ENCODE measurements around the gene ZNF35. TPM values are rescaled to one million over a fixed set of nuclear protein-coding genes. Genes with fewer than 3 reads are reported as not detected.
A peak's percentile ranks its signal among the peaks of the same experiment; 100 is the strongest.

The ZNF35 gene
- total and polyA plus RNA-seq, 2 of the 8 experiments (the other 6 are each of a cell fraction or from before 2014, with no cell fraction given) = 2.9 to 20.0 TPM

DNA sequence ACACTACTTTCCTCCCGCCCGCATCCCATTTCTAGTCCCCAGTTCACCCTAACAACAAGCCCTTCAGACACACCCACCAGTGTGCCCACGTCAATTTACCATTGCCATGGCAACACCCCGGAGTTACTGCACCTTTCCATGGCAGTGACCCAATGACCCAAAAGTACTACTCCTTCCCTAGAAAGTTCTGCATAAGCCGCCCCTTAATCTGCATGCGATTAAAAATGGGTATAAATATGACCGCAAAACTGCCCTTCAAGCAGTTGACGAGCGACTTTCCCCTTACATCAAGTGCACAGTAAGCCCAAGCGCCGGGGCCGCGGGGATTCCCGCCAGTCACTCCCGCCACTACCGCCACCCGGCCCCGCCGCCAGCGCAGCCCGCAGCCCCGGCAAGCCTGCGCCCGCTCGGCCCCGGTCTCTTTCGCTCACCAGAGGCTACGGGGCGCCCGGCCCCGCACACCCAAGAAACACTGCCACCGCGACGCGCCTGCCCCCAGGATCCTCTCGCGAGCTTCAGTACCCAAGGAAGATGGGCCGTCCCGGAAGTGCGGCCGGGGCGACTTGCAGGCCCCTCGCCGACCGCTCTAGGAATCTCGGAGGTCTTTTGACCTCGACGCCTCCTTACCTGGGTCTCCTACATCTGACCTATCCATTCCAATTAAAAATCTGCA lies 36.7 kb downstream of the ZNF35 start:
- no peak for FAIRE-seq
- H4K20me1 ChIP-seq (replicated peaks in 1 of 2; ENCODE audit: control insufficient read depth in 1 of 2, insufficient read depth in 2 of 2, low read length in 2 of 2) = no peaks in the 10 kb centered on the region
- DNase-seq (ENCODE audit: low read depth in 1 of 2, low spot score in 2 of 2) = peak in 1 of 2 experiments; percentile 78
- 93% methylated on average over 44 of the region's 48 CpGs; no CpG with 5 or more reads in 1 of the 2 experiments for WGBS, 2 experiments (ENCODE audit: extremely low coverage in 1 of 2, insufficient coverage in 1 of 2, insufficient read length in 1 of 2, insufficient replicate concordance in 2 of 2, low coverage in 1 of 2, low lambda C conversion rate in 2 of 2, missing lambda C conversion rate in 1 of 2)
- no peak overlapping the region for H4K5ac ChIP-seq (ENCODE audit: insufficient read length, low read depth, low read length)
- H3K9ac ChIP-seq (replicated peaks in 1 of 4; ENCODE audit: extremely low read depth in 1 of 4, low read depth in 3 of 4, low read length in 3 of 4) = no peak overlapping the region
- H3K9me3 ChIP-seq (ENCODE audit: insufficient read depth in 2 of 2, low read depth in 1 of 2, low read length in 1 of 2) = peaks cover 31 to 67% of the 10 kb centered on the region in 2 experiments
- H2AFZ ChIP-seq (ENCODE audit: low read length) = no peak overlapping the region
- CTCF ChIA-PET (ENCODE audit: partially characterized antibody) = no interaction called here
- no peak overlapping the region for H3K56ac ChIP-seq (replicated peaks; ENCODE audit: insufficient read length, low read depth, low read length)
- no peaks in the 10 kb centered on the region for H3K4me1 ChIP-seq (replicated peaks in 1 of 4; ENCODE audit: control insufficient read depth in 3 of 4, insufficient read depth in 4 of 4, low read length in 3 of 4)
- H4K91ac ChIP-seq (replicated peaks; ENCODE audit: insufficient read length, low read length) = no peak overlapping the region
- H3K27me3 ChIP-seq (replicated peaks in 1 of 4; ENCODE audit: control insufficient read depth in 3 of 4, extremely low read depth in 1 of 4, insufficient read depth in 3 of 4, low read length in 3 of 4) = no peaks in the 10 kb centered on the region; a peak in 2 of 7 replicates
- peak overlapping the region in 1 of 2 experiments; percentile 61; a peak in 2 of 4 replicates for H3K4me2 ChIP-seq (ENCODE audit: insufficient read depth in 1 of 2, low read depth in 2 of 2, low read length in 2 of 2)
- H3K18ac ChIP-seq (ENCODE audit: extremely low read depth, low read length) = no peak overlapping the region
- no peaks in the 10 kb centered on the region for H3K23me2 ChIP-seq (ENCODE audit: low read depth, low read length)
- no peak overlapping the region for H2BK120ac ChIP-seq (replicated peaks; ENCODE audit: low read depth, low read length)
- no peak overlapping the region for H2AK5ac ChIP-seq (ENCODE audit: low read depth, low read length)
- H2BK5ac ChIP-seq (ENCODE audit: low read depth, low read length) = no peak overlapping the region
- peaks cover 0 to 2% (median 0%) of the 10 kb centered on the region in 4 experiments; a peak in 2 of 8 replicates for H3K36me3 ChIP-seq (ENCODE audit: control insufficient read depth in 2 of 4, insufficient read depth in 4 of 4, low read length in 3 of 4)
- no peak overlapping the region for H2BK20ac ChIP-seq (ENCODE audit: low read length)
- no peaks in the 10 kb centered on the region for H3K79me2 ChIP-seq (ENCODE audit: control insufficient read depth in 1 of 2, insufficient read depth in 2 of 2, low read length in 2 of 2)
- H3K4ac ChIP-seq (replicated peaks; ENCODE audit: insufficient read length, low read depth, low read length) = no peak overlapping the region
- H4K8ac ChIP-seq (ENCODE audit: extremely low read depth, insufficient read depth, low read length) = peak overlapping the region; percentile 72
- no peak overlapping the region for H2BK15ac ChIP-seq (ENCODE audit: low read length)
- no peak for TF ChIP-seq NRF1 (IDR thresholded peaks at IDR 0.05; ENCODE audit: low read depth, low read length)
- no peak for TF ChIP-seq SP4 (IDR thresholded peaks at IDR 0.05; ENCODE audit: low read length)
- TF ChIP-seq TCF12 (IDR thresholded peaks at IDR 0.05; ENCODE audit: low read depth, low read length) = no peak
- TF ChIP-seq KDM5A (IDR thresholded peaks at IDR 0.05; ENCODE audit: low read length) = no peak
- TF ChIP-seq CHD2 (IDR thresholded peaks at IDR 0.05; ENCODE audit: low read length) = no peak
- TF ChIP-seq SIX5 (IDR thresholded peaks at IDR 0.05; ENCODE audit: low read depth, low read length) = no peak
- TF ChIP-seq, protein P1, sequence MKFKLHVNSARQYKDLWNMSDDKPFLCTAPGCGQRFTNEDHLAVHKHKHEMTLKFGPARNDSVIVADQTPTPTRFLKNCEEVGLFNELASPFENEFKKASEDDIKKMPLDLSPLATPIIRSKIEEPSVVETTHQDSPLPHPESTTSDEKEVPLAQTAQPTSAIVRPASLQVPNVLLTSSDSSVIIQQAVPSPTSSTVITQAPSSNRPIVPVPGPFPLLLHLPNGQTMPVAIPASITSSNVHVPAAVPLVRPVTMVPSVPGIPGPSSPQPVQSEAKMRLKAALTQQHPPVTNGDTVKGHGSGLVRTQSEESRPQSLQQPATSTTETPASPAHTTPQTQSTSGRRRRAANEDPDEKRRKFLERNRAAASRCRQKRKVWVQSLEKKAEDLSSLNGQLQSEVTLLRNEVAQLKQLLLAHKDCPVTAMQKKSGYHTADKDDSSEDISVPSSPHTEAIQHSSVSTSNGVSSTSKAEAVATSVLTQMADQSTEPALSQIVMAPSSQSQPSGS (IDR thresholded peaks at IDR 0.05; ENCODE audit: low read length) = no peak
- no peak for TF ChIP-seq HDAC6 (IDR thresholded peaks at IDR 0.05; ENCODE audit: low read depth, low read length)
- TF ChIP-seq PHF8 (conservative IDR thresholded peaks at IDR 0.05; ENCODE audit: low read depth, low read length) = no peak
- H3K14ac ChIP-seq (ENCODE audit: insufficient read length) = no peak overlapping the region
- peak overlapping the region in 1 of 4 experiments; percentile 68; a peak in 2 of 8 replicates for H3K4me3 ChIP-seq (ENCODE audit: extremely low read depth in 1 of 4, insufficient read depth in 2 of 4, low read depth in 3 of 4, low read length in 4 of 4)
- POLR2A ChIA-PET (ENCODE audit: partially characterized antibody) = interaction anchor here (0.6 kb wide), 1 partner anchor 157 kb away, joined by 3 read pairs; no protein-coding TSS in a partner anchor
- H3K79me1 ChIP-seq (ENCODE audit: low read depth, low read length) = no peaks in the 10 kb centered on the region
- no peak overlapping the region for H3K23ac ChIP-seq (ENCODE audit: insufficient read length)
- no peak overlapping the region for H3K27ac ChIP-seq (ENCODE audit: low read depth, low read length)
- no peak overlapping the region for H2BK12ac ChIP-seq (ENCODE audit: low read depth, low read length)

Data from H1 (cell line).